PC-3 (cell line): ENCODE measurements around the gene RHOBTB3.

Source experiments
- CTCF ChIP-seq: fragments of 300-600 bp; sonication (generic); conservative IDR thresholded peaks from 2 replicates; pipeline ENCODE4 v1.5.1; 2017; ENCODE audit warnings: antibody characterized with exemption, low read depth, mild to moderate bottlenecking, low read length
- EZH2phosphoT487 ChIP-seq: fragments of 300-600 bp; sonication (generic); IDR thresholded peaks from 2 replicates; pipeline ENCODE4 v1.6.1; 2018; ENCODE audit warnings: mild to moderate bottlenecking, antibody characterized with exemption, low read length, borderline replicate concordance

GRCh38 chr5:95713960-95714710, 17.0 kb upstream of the RHOBTB3 start:
- TF ChIP-seq CTCF (no peak), EZH2phosphoT487 (no peak)
